Smooth muscle cell (in vitro differentiated cells): ENCODE measurements around the gene ASS1. TPM values are rescaled to one million over a fixed set of nuclear protein-coding genes. Genes with fewer than 3 reads are reported as not detected.

ENCODE experiments used
- DNase-seq: peaks from one replicate; lab custom pipeline; 2025; ENCODE audit not compliant: unreplicated experiment; lab: John Stamatoyannopoulos, UW
- H2AFZ ChIP-seq: fragments of 200-600 bp; sonication (generic); 2 replicates; pipeline ENCODE4 v1.6.0; 2016; ENCODE audit warnings: antibody characterized with exemption, low read depth, mild to moderate bottlenecking
- H3F3A ChIP-seq: fragments of 200-600 bp; sonication (generic); 2 replicates; pipeline ENCODE4 v1.6.0; 2017; ENCODE audit warnings: antibody characterized with exemption, low read depth
- H3K27ac ChIP-seq: fragments of 200-600 bp; sonication (generic); 2 replicates; pipeline ENCODE4 v1.5.1; 2016; ENCODE audit warnings: low read depth, mild to moderate bottlenecking
- H3K27me3 ChIP-seq: fragments of 200-600 bp; sonication (generic); 2 replicates; pipeline ENCODE4 v1.6.1; 2016; ENCODE audit warnings: low read depth, mild to moderate bottlenecking
- H3K36me3 ChIP-seq: fragments of 200-600 bp; sonication (generic); 2 replicates; pipeline ENCODE4 v1.5.1; 2016; ENCODE audit warnings: low read depth
- H3K4me1 ChIP-seq: fragments of 200-600 bp; sonication (generic); 2 replicates; pipeline ENCODE4 v1.5.1; 2016; ENCODE audit warnings: low read depth
- H3K4me2 ChIP-seq: fragments of 200-600 bp; sonication (generic); 2 replicates; pipeline ENCODE4 v1.6.0; 2016; ENCODE audit warnings: mild to moderate bottlenecking
- H3K4me3 ChIP-seq: fragments of 200-600 bp; sonication (generic); 2 replicates; pipeline ENCODE4 v1.5.1; 2016; ENCODE audit warnings: mild to moderate bottlenecking
- H3K79me2 ChIP-seq: fragments of 200-600 bp; sonication (generic); 2 replicates; pipeline ENCODE4 v1.6.0; 2016; ENCODE audit warnings: low read depth, mild to moderate bottlenecking
- H3K9ac ChIP-seq: fragments of 200-600 bp; sonication (generic); 2 replicates; pipeline ENCODE4 v1.6.0; 2016; ENCODE audit warnings: low read depth
- H3K9me3 ChIP-seq: fragments of 200-600 bp; sonication (generic); replicated peaks from 2 replicates; pipeline ENCODE4 v1.5.1; 2016; ENCODE audit warnings: low read depth
- H4K20me1 ChIP-seq: fragments of 200-600 bp; sonication (generic); 2 replicates; pipeline ENCODE4 v1.6.0; 2016; ENCODE audit warnings: low read depth
- WGBS: methylation state at CpG from one replicate; pipeline ENCODE4 v1.1.7; 2016; ENCODE audit warnings: low lambda C conversion rate; 5-methylcytosine and 5-hydroxymethylcytosine counted together
- polyA plus RNA-seq: library from polyadenylated mRNA; unstranded; fragments of >200 nt; fragmentation: Nextera tagmentation; extraction: Ambion mirVana; gene quantifications from 2 replicates; pipeline ENCODE4 v1.2.1, GENCODE V29; 2016
- total RNA-seq: library from RNA; depleted of rRNA; stranded (reverse); fragments of >200 nt; gene quantifications from 2 replicates; pipeline ENCODE4 v1.2.3, GENCODE V29; 2014
- TF ChIP-seq, protein P1 (sequence below): fragments of 200-600 bp; sonication (generic); IDR thresholded peaks from 2 replicates; pipeline ENCODE4 v1.5.1; 2017; ENCODE audit warnings: borderline replicate concordance, mild to moderate bottlenecking, antibody characterized with exemption; ENCODE audit not compliant: insufficient read depth, poor library complexity, severe bottlenecking

Gene ASS1
- total and polyA plus RNA-seq, 2 experiments from 2014 or later = 78.2 to 81.5 TPM

- 84% methylated on average over 10 of the region's 10 CpGs for WGBS
- no peak overlapping the region for H3K27ac ChIP-seq
- H3K9me3 ChIP-seq = no peaks in the 10 kb centered on the region
- H3K4me1 ChIP-seq = no peaks in the 10 kb centered on the region
- H3K27me3 ChIP-seq = no peaks in the 10 kb centered on the region
- H3K4me2 ChIP-seq = no peak overlapping the region
- no peaks in the 10 kb centered on the region for H3K79me2 ChIP-seq
- no peaks in the 10 kb centered on the region for H4K20me1 ChIP-seq
- H2AFZ ChIP-seq = no peak overlapping the region
- no peak for DNase-seq
- no peaks in the 10 kb centered on the region for H3K36me3 ChIP-seq
- TF ChIP-seq, protein P1, sequence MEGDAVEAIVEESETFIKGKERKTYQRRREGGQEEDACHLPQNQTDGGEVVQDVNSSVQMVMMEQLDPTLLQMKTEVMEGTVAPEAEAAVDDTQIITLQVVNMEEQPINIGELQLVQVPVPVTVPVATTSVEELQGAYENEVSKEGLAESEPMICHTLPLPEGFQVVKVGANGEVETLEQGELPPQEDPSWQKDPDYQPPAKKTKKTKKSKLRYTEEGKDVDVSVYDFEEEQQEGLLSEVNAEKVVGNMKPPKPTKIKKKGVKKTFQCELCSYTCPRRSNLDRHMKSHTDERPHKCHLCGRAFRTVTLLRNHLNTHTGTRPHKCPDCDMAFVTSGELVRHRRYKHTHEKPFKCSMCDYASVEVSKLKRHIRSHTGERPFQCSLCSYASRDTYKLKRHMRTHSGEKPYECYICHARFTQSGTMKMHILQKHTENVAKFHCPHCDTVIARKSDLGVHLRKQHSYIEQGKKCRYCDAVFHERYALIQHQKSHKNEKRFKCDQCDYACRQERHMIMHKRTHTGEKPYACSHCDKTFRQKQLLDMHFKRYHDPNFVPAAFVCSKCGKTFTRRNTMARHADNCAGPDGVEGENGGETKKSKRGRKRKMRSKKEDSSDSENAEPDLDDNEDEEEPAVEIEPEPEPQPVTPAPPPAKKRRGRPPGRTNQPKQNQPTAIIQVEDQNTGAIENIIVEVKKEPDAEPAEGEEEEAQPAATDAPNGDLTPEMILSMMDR = no peak
- H3K9ac ChIP-seq = no peak overlapping the region
- H3F3A ChIP-seq = no peaks in the 10 kb centered on the region
- H3K4me3 ChIP-seq = no peak overlapping the region
Measured at GRCh38 chr9:130406278-130406895, 38.4 kb upstream of the ASS1 start.

DNA sequence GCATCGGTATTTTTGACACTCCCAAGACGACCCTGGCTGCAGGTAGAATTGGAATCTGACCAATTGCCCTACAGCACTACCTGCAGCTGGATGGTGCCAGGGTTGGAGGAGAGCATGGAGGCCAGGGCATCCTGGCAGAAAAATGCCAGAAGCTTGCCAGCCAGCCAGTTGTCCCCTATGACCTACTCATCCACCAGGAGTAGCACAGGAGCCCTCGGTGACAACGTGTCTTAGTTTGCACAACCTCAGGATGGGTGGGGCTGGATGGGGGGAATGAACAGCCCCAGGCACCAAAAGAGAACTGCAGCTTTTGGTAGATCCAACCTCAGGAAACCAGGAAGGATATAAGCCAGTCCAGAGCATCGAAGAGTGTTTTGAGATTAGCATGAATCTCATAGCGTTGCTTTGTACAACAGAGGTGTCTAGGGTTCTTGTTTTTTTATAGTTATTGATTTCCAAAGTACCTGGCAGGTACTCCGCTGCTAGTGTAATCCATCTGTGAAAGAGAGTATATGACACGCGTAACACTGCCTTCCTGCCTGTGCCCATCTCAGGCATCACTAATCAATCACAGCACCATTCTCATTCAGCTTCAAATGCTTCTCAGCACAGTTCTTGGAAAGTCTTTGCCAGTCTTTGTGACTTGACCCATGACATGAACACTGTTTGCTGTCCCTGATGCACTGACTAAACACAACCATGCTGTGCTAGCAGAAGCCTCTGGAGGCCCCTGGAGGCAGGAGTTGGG, 36.7 kb upstream of the ASS1 start:
- Histone ChIP-seq H3K36me3 (no peaks in the 10 kb centered on the region), H3K79me2 (no peaks in the 10 kb centered on the region), H4K20me1 (no peaks in the 10 kb centered on the region), H2AFZ (no peak overlapping the region), H3K4me3 (no peak overlapping the region), H3K27me3 (no peaks in the 10 kb centered on the region), H3K4me1 (no peaks in the 10 kb centered on the region), H3K27ac (no peak overlapping the region), H3F3A (no peaks in the 10 kb centered on the region), H3K9ac (no peak overlapping the region), H3K4me2 (no peak overlapping the region), H3K9me3 (no peaks in the 10 kb centered on the region)
- no peak for DNase-seq
- WGBS = 84% methylated on average over 9 of the region's 9 CpGs
- TF ChIP-seq, protein P1 = no peak

GRCh38 chr9:130408669-130409068, 36.1 kb upstream of the ASS1 start:
- Histone ChIP-seq H3F3A (no peaks in the 10 kb centered on the region), H4K20me1 (no peaks in the 10 kb centered on the region), H3K79me2 (no peaks in the 10 kb centered on the region), H3K4me1 (no peaks in the 10 kb centered on the region), H3K4me2 (no peak overlapping the region), H3K9me3 (no peaks in the 10 kb centered on the region), H3K27me3 (no peaks in the 10 kb centered on the region), H2AFZ (no peak overlapping the region), H3K4me3 (no peak overlapping the region), H3K9ac (no peak overlapping the region), H3K27ac (no peak overlapping the region), H3K36me3 (no peaks in the 10 kb centered on the region)
- no peak for DNase-seq
- TF ChIP-seq, protein P1 = no peak
- WGBS = 88% methylated on average over 9 of the region's 9 CpGs
